Neural cell (in vitro differentiated cells): ENCODE data around the gene GABRA6. TPM values are rescaled to one million over a fixed set of nuclear protein-coding genes. Genes with fewer than 3 reads are reported as not detected.

Experiments used
- H2AFZ ChIP-seq: fragments of 200-600, 300-800 bp; sonication (generic), shearing (Covaris generic); 2 replicates; pipeline ENCODE4 v1.6.0; 2014; ENCODE audit warnings: low read depth, mild to moderate bottlenecking, antibody characterized with exemption, low read length, moderate library complexity
- H3F3A ChIP-seq: fragments of 200-600 bp; shearing (Covaris generic); 2 replicates; pipeline ENCODE4 v1.6.1; 2016; ENCODE audit warnings: mild to moderate bottlenecking, moderate library complexity, mixed read lengths, antibody characterized with exemption, low read length; ENCODE audit not compliant: insufficient read depth, poor library complexity, severe bottlenecking
- H3K27ac ChIP-seq: fragments of 200-600, 300-800 bp; sonication (generic), shearing (Covaris generic); 2 replicates; pipeline ENCODE4 v1.5.1; 2014; ENCODE audit warnings: mild to moderate bottlenecking, low read length, moderate library complexity
- H3K27me3 ChIP-seq: fragments of 300-800, 200-600 bp; sonication (generic), shearing (Covaris generic); 2 replicates; pipeline ENCODE4 v1.6.0; 2014; ENCODE audit warnings: mild to moderate bottlenecking, low read depth, low read length, moderate library complexity; ENCODE audit not compliant: insufficient read depth
- H3K36me3 ChIP-seq: fragments of 300-800, 200-600 bp; sonication (generic), shearing (Covaris generic); 2 replicates; pipeline ENCODE4 v1.5.1; 2014; ENCODE audit warnings: mild to moderate bottlenecking, antibody characterized with exemption, low read length, moderate library complexity; ENCODE audit not compliant: insufficient read depth
- H3K4me2 ChIP-seq: fragments of 300-800, 200-600 bp; sonication (generic), shearing (Covaris generic); 2 replicates; pipeline ENCODE4 v1.6.0; 2014; ENCODE audit warnings: mild to moderate bottlenecking, low read length
- H3K4me3 ChIP-seq: fragments of 300-800, 200-600 bp; sonication (generic), shearing (Covaris generic); 2 replicates; pipeline ENCODE4 v1.5.1; 2014; ENCODE audit warnings: mild to moderate bottlenecking, low read length, moderate library complexity
- H3K79me2 ChIP-seq: fragments of 200-600 bp; shearing (Covaris generic); replicated peaks from 2 replicates; pipeline ENCODE4 v1.6.0; 2014; ENCODE audit warnings: mild to moderate bottlenecking, low read length, moderate library complexity; ENCODE audit not compliant: insufficient read depth
- H3K9ac ChIP-seq: fragments of 300-800, 200-600 bp; sonication (generic), shearing (Covaris generic); 2 replicates; pipeline ENCODE4 v1.6.1; 2016; ENCODE audit warnings: mild to moderate bottlenecking, low read length, mixed read lengths
- H3K9me2 ChIP-seq: fragments of 200-600 bp; shearing (Covaris generic); 2 replicates; pipeline ENCODE4 v1.6.1; 2016; ENCODE audit warnings: mild to moderate bottlenecking, low read length, mixed read lengths; ENCODE audit not compliant: insufficient read depth
- H3K9me3 ChIP-seq: fragments of 200-600, 300-800 bp; sonication (generic), shearing (Covaris generic); 2 replicates; pipeline ENCODE4 v1.6.1; 2016; ENCODE audit warnings: mild to moderate bottlenecking, mixed run types, low read length, moderate library complexity, mixed read lengths
- H4K20me1 ChIP-seq: fragments of 200-600 bp; shearing (Covaris generic); 2 replicates; pipeline ENCODE4 v1.6.1; 2016; ENCODE audit warnings: mild to moderate bottlenecking, mixed run types; ENCODE audit not compliant: insufficient read depth
- EP300 ChIP-seq: fragments of 450-650 bp; conservative IDR thresholded peaks from 2 replicates; pipeline ENCODE4 v1.6.1; 2014; ENCODE audit warnings: antibody characterized with exemption, mild to moderate bottlenecking, moderate library complexity; ENCODE audit not compliant: poor library complexity, severe bottlenecking
- EZH2 ChIP-seq: fragments of 200-600, 300-800 bp; shearing (Covaris generic), sonication (generic); IDR thresholded peaks from 2 replicates; pipeline ENCODE4 v1.6.1; 2014; ENCODE audit warnings: antibody characterized with exemption, low read length, borderline replicate concordance, mild to moderate bottlenecking; ENCODE audit not compliant: insufficient read depth, poor library complexity, severe bottlenecking
- MXI1 ChIP-seq: fragments of 450-650 bp; conservative IDR thresholded peaks from 2 replicates; pipeline ENCODE4 v1.6.1; 2014; ENCODE audit warnings: antibody characterized with exemption, mild to moderate bottlenecking; ENCODE audit not compliant: poor library complexity, severe bottlenecking
- POLR2AphosphoS5 ChIP-seq: IDR thresholded peaks from 2 replicates; pipeline ENCODE4 v1.6.1; 2012
- RAD21 ChIP-seq: fragments of 450-650 bp; conservative IDR thresholded peaks from 2 replicates; pipeline ENCODE4 v1.6.1; 2014; ENCODE audit warnings: antibody characterized with exemption, mild to moderate bottlenecking, moderate library complexity
- REST ChIP-seq: IDR thresholded peaks from 2 replicates; pipeline ENCODE4 v1.6.1; 2012; ENCODE audit warnings: borderline replicate concordance
- SMC3 ChIP-seq: fragments of 450-650 bp; conservative IDR thresholded peaks from 2 replicates; pipeline ENCODE4 v1.6.1; 2014; ENCODE audit warnings: antibody characterized with exemption, mild to moderate bottlenecking, moderate library complexity; ENCODE audit not compliant: poor library complexity
- TAF1 ChIP-seq: IDR thresholded peaks from 2 replicates; pipeline ENCODE4 v1.6.1; 2012; ENCODE audit warnings: low read depth
- polyA plus RNA-seq: library from polyadenylated mRNA; depleted of rRNA; stranded (reverse); fragments of >200 nt; gene quantifications from 2 replicates; pipeline ENCODE4 v1.2.3, GENCODE V29; 2014
- TF ChIP-seq, protein P1 (sequence below): fragments of 450-650 bp; IDR thresholded peaks from 2 replicates; pipeline ENCODE4 v1.5.1; 2014; ENCODE audit warnings: antibody characterized with exemption, mild to moderate bottlenecking, moderate library complexity; ENCODE audit not compliant: poor library complexity, severe bottlenecking

Gene GABRA6
- polyA plus RNA-seq, 1 donor from 2014 or later = 2.2 TPM

DNA sequence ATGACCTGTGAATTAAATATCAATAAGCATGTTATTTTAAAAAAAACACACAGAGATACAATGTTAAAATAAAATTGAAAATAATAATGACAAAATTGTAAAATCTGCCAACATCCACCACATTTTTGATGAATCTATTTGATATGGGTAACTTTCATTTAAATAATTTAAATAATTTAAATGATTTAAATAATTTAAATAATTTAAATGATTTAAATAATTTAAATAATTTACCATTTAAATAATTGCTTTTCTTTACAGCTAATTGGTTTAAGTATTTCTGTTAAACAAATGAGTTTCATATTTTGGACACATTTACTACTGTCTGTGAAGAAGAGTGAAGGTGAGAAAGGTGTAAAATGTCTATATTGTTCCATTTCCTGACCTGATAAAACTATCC is 22.1 kb upstream of the GABRA6 start:
- no peaks in the 10 kb centered on the region for H3K36me3 ChIP-seq

DNA sequence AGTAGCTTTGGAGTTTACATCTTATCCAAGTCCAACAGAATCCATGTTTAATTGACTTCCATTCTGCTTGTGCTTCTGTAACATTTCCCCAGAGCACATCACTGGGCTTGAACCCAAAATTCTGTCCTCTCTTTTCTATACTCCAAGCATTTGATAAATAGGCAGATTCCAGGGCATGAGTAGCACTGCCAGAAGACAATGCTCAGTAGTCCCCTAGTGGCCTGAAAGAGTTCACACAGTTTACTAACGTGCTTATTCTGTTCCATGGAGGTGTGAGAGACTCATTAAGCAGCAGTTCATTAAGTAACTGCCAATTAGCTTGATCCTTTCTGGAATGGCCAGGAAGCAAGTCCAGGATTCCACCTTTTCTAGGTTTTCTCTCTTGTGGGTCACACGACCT is 9.4 kb upstream of the GABRA6 start:
- H3K27ac ChIP-seq = no peak overlapping the region
- H3K36me3 ChIP-seq = no peaks in the 10 kb centered on the region
- H3K79me2 ChIP-seq = no peaks in the 10 kb centered on the region
- H3K4me2 ChIP-seq = no peak overlapping the region
- H3K9me2 ChIP-seq = no peaks in the 10 kb centered on the region
- no peak overlapping the region for H2AFZ ChIP-seq
- H3K9ac ChIP-seq = no peak overlapping the region
- TF ChIP-seq RAD21 = no peak
- TF ChIP-seq EP300 = no peak
- TF ChIP-seq, protein P1, sequence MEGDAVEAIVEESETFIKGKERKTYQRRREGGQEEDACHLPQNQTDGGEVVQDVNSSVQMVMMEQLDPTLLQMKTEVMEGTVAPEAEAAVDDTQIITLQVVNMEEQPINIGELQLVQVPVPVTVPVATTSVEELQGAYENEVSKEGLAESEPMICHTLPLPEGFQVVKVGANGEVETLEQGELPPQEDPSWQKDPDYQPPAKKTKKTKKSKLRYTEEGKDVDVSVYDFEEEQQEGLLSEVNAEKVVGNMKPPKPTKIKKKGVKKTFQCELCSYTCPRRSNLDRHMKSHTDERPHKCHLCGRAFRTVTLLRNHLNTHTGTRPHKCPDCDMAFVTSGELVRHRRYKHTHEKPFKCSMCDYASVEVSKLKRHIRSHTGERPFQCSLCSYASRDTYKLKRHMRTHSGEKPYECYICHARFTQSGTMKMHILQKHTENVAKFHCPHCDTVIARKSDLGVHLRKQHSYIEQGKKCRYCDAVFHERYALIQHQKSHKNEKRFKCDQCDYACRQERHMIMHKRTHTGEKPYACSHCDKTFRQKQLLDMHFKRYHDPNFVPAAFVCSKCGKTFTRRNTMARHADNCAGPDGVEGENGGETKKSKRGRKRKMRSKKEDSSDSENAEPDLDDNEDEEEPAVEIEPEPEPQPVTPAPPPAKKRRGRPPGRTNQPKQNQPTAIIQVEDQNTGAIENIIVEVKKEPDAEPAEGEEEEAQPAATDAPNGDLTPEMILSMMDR = no peak
- TF ChIP-seq TAF1 = no peak
- no peak for TF ChIP-seq REST
- H3K4me3 ChIP-seq = no peak overlapping the region
- H3K27me3 ChIP-seq = no peaks in the 10 kb centered on the region
- no peaks in the 10 kb centered on the region for H3F3A ChIP-seq
- H3K9me3 ChIP-seq = no peaks in the 10 kb centered on the region
- H4K20me1 ChIP-seq = no peaks in the 10 kb centered on the region

More for the DNA sequence above, 22.1 kb upstream of the GABRA6 start:
- Histone ChIP-seq H3K4me3 (no peak overlapping the region), H4K20me1 (no peaks in the 10 kb centered on the region), H3K27ac (no peak overlapping the region), H3K79me2 (no peaks in the 10 kb centered on the region), H2AFZ (no peak overlapping the region), H3K27me3 (no peaks in the 10 kb centered on the region), H3F3A (no peaks in the 10 kb centered on the region), H3K4me2 (no peak overlapping the region), H3K9ac (no peak overlapping the region), H3K9me3 (no peaks in the 10 kb centered on the region), H3K9me2 (no peaks in the 10 kb centered on the region)
- TF ChIP-seq, protein P1 = no peak
- no peak for TF ChIP-seq MXI1
- TF ChIP-seq RAD21 = no peak
- no peak for TF ChIP-seq SMC3
- TF ChIP-seq REST = no peak
- TF ChIP-seq POLR2AphosphoS5 = no peak
- TF ChIP-seq EP300 = no peak
- TF ChIP-seq EZH2 = no peak
- TF ChIP-seq TAF1 = no peak
